OCI-LY3 (cell line): ENCODE results near the gene PIGU.
"Not testable (repeated sequence)": the region's sequence is repeated elsewhere in the genome, so short reads cannot be mapped to it uniquely, and the experiment has no call there.

ENCODE experiments used
- CTCF ChIP-seq: fragments of 200-600, 300-600 bp; sonication (generic); IDR thresholded peaks from 2 replicates; pipeline ENCODE4 v1.5.1; 2014; ENCODE audit warnings: antibody characterized with exemption, low read length, low read depth
- EZH2phosphoT487 ChIP-seq: fragments of 200-600 bp; shearing (Covaris generic); IDR thresholded peaks from 2 replicates; pipeline ENCODE4 v1.6.1; 2018; ENCODE audit warnings: antibody characterized with exemption, mixed run types, low read depth

- TF ChIP-seq EZH2phosphoT487, CTCF: not testable (repeated sequence)
Observed at GRCh38 chr20:34616913-34617312, 60.0 kb downstream of the PIGU start.
